OCI-LY3 (cell line): ENCODE data around the gene KRTAP5-4.
"Not testable (repeated sequence)": the region's sequence is repeated elsewhere in the genome, so short reads cannot be mapped to it uniquely, and the experiment has no call there.

ENCODE experiments used
- H2AFZ ChIP-seq: fragments of 200-600, 300-600 bp; shearing (Covaris generic); 2 replicates; pipeline ENCODE4 v1.6.0; 2014; ENCODE audit warnings: antibody characterized with exemption, low read depth, low read length
- H3K27ac ChIP-seq: fragments of 200-600, 300-600 bp; sonication (generic); 2 replicates; pipeline ENCODE4 v1.5.1; 2014; ENCODE audit warnings: mild to moderate bottlenecking, low read length, moderate library complexity, mixed read lengths
- H3K27me3 ChIP-seq: fragments of 200-600, 300-600 bp; sonication (generic); 2 replicates; pipeline ENCODE4 v1.6.1; 2014; ENCODE audit warnings: low read depth, low read length, mixed read lengths
- H3K36me3 ChIP-seq: fragments of 200-600, 300-600 bp; sonication (generic); replicated peaks from 2 replicates; pipeline ENCODE3; 2014; ENCODE audit warnings: low read depth, low read length, mixed read lengths
- H3K4me1 ChIP-seq: fragments of 300-600, 200-600 bp; sonication (generic); 2 replicates; pipeline ENCODE4 v1.6.1; 2014; ENCODE audit warnings: low read length, mixed read lengths
- H3K4me2 ChIP-seq: fragments of 200-600, 300-600 bp; sonication (generic); 2 replicates; pipeline ENCODE4 v1.6.1; 2014; ENCODE audit warnings: low read length, mixed read lengths
- H3K4me3 ChIP-seq: fragments of 300-600, 200-600 bp; sonication (generic); 2 replicates; pipeline ENCODE4 v1.5.1; 2014; ENCODE audit warnings: antibody characterized with exemption, mild to moderate bottlenecking, low read length, moderate library complexity
- H3K79me2 ChIP-seq: fragments of 300-600, 200-600 bp; shearing (Covaris generic); 2 replicates; pipeline ENCODE4 v1.6.1; 2014; ENCODE audit warnings: mild to moderate bottlenecking, low read length, mixed read lengths
- H3K9ac ChIP-seq: fragments of 300-600, 200-600 bp; shearing (Covaris generic); 2 replicates; pipeline ENCODE4 v1.6.0; 2014; ENCODE audit warnings: mild to moderate bottlenecking, low read length, moderate library complexity
- H3K9me3 ChIP-seq: fragments of 200-600, 300-600 bp; shearing (Covaris generic); 2 replicates; pipeline ENCODE4 v1.6.1; 2014; ENCODE audit warnings: low read length, mixed read lengths; ENCODE audit not compliant: insufficient read depth
- H4K20me1 ChIP-seq: fragments of 200-600, 300-600 bp; sonication (generic); 2 replicates; pipeline ENCODE4 v1.6.1; 2016; ENCODE audit warnings: low read length, mixed read lengths; ENCODE audit not compliant: insufficient read depth
- EZH2phosphoT487 ChIP-seq: fragments of 200-600 bp; shearing (Covaris generic); IDR thresholded peaks from 2 replicates; pipeline ENCODE4 v1.6.1; 2018; ENCODE audit warnings: antibody characterized with exemption, mixed run types, low read depth
- TF ChIP-seq, protein P1 (sequence below): fragments of 200-600, 300-600 bp; sonication (generic); IDR thresholded peaks from 2 replicates; pipeline ENCODE4 v1.5.1; 2014; ENCODE audit warnings: antibody characterized with exemption, low read length, low read depth

Gene KRTAP5-4

DNA sequence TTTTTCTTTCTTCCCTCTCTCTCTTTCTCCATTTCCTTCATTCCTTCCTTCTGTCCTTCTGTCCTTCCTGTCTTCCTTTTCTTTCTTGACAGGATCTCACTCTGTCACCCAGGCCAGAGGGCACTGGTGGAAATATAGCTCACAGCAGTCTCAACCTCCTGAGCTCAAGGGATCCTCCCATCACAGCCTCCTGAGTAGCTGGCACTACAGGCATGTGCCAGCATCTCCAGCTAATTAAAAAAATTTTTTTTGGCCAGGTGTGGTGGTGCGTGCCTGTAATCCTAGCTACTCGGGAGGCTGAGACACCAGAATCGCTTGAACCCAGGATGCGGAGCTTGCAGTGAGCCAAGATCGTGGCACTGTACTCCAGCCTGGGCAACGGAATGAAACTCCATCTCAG, 45.1 kb downstream of the KRTAP5-4 start:
- Histone ChIP-seq H3K79me2 (no peaks in the 10 kb centered on the region), H3K4me2 (no peak overlapping the region), H3K27ac (no peak overlapping the region), H3K9ac (no peak overlapping the region), H3K9me3 (no peaks in the 10 kb centered on the region; the same call in 1 of the 2 replicates), H3K36me3 (no peaks in the 10 kb centered on the region), H2AFZ (no peak overlapping the region), H3K27me3 (peaks cover 22% of the 10 kb centered on the region), H3K4me3 (no peak overlapping the region), H4K20me1 (peaks cover 5% of the 10 kb centered on the region; the same call in 1 of the 2 replicates), H3K4me1 (peaks cover 7% of the 10 kb centered on the region)
- TF ChIP-seq, protein P1, sequence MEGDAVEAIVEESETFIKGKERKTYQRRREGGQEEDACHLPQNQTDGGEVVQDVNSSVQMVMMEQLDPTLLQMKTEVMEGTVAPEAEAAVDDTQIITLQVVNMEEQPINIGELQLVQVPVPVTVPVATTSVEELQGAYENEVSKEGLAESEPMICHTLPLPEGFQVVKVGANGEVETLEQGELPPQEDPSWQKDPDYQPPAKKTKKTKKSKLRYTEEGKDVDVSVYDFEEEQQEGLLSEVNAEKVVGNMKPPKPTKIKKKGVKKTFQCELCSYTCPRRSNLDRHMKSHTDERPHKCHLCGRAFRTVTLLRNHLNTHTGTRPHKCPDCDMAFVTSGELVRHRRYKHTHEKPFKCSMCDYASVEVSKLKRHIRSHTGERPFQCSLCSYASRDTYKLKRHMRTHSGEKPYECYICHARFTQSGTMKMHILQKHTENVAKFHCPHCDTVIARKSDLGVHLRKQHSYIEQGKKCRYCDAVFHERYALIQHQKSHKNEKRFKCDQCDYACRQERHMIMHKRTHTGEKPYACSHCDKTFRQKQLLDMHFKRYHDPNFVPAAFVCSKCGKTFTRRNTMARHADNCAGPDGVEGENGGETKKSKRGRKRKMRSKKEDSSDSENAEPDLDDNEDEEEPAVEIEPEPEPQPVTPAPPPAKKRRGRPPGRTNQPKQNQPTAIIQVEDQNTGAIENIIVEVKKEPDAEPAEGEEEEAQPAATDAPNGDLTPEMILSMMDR = no peak
- TF ChIP-seq EZH2phosphoT487 = no peak

DNA sequence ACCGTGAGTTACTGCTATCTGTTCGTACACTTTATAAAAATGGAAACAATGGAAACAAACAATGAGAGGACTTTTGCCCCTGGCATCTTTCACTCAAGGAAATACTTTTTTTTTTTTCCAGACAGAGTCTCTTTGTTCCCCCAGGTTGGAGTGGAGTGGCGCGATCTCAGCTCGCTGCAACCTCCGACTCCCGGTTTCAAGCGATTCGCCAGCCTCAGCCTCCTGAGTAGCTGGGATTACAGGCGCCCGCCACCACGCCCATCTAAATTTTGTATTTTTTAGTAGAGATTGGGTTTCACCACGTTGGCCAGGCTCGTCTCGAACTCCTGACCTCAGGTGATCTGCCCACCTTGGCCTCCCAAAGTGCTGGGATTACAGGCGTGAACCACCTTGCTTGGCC, 46.2 kb downstream of the KRTAP5-4 start:
- not testable (repeated sequence) for H3K27ac ChIP-seq, H3K4me3 ChIP-seq, H3K9ac ChIP-seq, H4K20me1 ChIP-seq, H2AFZ ChIP-seq, H3K36me3 ChIP-seq, H3K4me2 ChIP-seq, H3K9me3 ChIP-seq, H3K79me2 ChIP-seq
- peaks cover 22% of the 10 kb centered on the region for H3K27me3 ChIP-seq
- peaks cover 12% of the 10 kb centered on the region for H3K4me1 ChIP-seq

DNA sequence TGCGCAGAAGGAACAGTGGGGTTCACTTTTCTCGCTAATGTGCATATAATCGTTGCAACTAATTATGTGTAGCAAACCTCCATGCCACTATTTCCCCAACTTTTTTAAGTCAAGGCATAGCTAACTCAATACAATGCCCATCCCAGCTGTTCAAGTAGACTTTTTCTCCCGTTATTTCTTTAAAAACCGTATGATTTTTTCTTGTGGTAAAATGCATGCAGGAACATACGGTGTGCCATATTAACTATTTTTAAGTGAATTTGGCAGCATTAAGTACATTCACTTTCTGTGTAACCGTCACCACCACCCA, 47.0 kb downstream of the KRTAP5-4 start:
- Histone ChIP-seq H3K4me3 (peak overlapping the region; percentile 93; the same call in 1 of the 2 replicates), H3K36me3 (no peaks in the 10 kb centered on the region), H2AFZ (no peak overlapping the region), H3K9ac (no peak overlapping the region), H3K27me3 (peaks cover 22% of the 10 kb centered on the region), H4K20me1 (peaks cover 10% of the 10 kb centered on the region; the same call in 1 of the 2 replicates), H3K79me2 (0 out of 2 replicates have a peak, but pooled peaks cover 5% of the 10 kb centered on the region), H3K4me2 (no peak overlapping the region), H3K4me1 (peaks cover 13% of the 10 kb centered on the region), H3K27ac (no peak overlapping the region), H3K9me3 (no peaks in the 10 kb centered on the region; the same call in 1 of the 2 replicates)
- TF ChIP-seq, protein P1 = no peak
- no peak for TF ChIP-seq EZH2phosphoT487

DNA sequence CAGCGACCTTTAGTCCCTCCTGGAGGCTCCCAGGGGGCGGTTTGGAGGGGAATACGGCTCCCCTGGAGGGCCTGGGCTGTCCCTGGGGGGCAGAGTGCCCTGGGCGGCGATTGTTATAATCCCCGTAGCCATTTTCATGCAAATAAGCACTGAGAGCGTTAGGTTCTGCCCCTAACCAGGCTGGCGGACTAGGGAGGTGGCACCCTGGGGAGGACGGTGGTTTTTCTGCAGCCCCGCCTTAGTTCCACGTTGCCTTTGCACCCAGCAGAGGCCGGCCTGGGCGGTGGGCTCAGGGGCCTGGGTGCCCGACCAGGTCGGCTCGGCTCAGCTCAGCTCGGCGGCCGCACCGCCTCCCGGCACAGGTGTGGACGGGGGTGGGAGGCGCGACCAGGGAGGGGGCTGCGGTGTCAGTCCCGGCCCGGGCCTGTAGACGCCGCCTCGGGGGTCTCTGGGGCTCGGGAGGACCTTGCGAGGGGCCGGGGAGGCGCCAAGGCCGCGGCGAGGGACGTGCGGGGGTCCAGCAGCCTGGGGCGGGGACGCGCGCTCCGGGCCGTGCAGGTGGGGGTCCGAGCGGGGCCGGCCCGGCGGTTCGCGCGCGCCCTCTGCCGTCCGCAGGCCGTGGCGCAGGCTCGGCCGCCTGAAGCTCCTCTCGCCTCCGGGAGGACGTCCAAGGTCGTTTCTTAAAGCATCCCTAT, 47.6 kb downstream of the KRTAP5-4 start:
- Histone ChIP-seq H3K27me3 (peaks cover 22% of the 10 kb centered on the region), H3K4me3 (peak overlapping the region; percentile 93), H3K36me3 (no peaks in the 10 kb centered on the region), H3K79me2 (0 out of 2 replicates have a peak, but pooled peaks cover 5% of the 10 kb centered on the region), H3K27ac (no peak overlapping the region), H2AFZ (no peak overlapping the region), H3K4me1 (peaks cover 13% of the 10 kb centered on the region), H4K20me1 (peaks cover 13% of the 10 kb centered on the region), H3K9me3 (no peaks in the 10 kb centered on the region; the same call in 1 of the 2 replicates), H3K9ac (peak overlapping the region; percentile 83; the same call in 1 of the 2 replicates), H3K4me2 (peak overlapping the region; percentile 98)
- TF ChIP-seq, protein P1 = peak; percentile 61
- TF ChIP-seq EZH2phosphoT487 = no peak
